Metanephros (tissue), 2 donors: Measurements from ENCODE around the gene FAM120C. TPM values are rescaled to one million over a fixed set of nuclear protein-coding genes. Genes with fewer than 3 reads are reported as not detected.

Experiments used
- small RNA-seq: library from RNA; depleted of rRNA; stranded (forward); fragments of <200 nt; gene quantifications from one replicate; pipeline ENCODE3, GENCODE V24; 2014; ENCODE audit warnings: low replicate concordance
- total RNA-seq: library from RNA; depleted of rRNA; stranded (reverse); fragments of >200 nt; gene quantifications from one replicate; pipeline ENCODE4 v1.2.3, GENCODE V29; 2014

Gene FAM120C, protein sequence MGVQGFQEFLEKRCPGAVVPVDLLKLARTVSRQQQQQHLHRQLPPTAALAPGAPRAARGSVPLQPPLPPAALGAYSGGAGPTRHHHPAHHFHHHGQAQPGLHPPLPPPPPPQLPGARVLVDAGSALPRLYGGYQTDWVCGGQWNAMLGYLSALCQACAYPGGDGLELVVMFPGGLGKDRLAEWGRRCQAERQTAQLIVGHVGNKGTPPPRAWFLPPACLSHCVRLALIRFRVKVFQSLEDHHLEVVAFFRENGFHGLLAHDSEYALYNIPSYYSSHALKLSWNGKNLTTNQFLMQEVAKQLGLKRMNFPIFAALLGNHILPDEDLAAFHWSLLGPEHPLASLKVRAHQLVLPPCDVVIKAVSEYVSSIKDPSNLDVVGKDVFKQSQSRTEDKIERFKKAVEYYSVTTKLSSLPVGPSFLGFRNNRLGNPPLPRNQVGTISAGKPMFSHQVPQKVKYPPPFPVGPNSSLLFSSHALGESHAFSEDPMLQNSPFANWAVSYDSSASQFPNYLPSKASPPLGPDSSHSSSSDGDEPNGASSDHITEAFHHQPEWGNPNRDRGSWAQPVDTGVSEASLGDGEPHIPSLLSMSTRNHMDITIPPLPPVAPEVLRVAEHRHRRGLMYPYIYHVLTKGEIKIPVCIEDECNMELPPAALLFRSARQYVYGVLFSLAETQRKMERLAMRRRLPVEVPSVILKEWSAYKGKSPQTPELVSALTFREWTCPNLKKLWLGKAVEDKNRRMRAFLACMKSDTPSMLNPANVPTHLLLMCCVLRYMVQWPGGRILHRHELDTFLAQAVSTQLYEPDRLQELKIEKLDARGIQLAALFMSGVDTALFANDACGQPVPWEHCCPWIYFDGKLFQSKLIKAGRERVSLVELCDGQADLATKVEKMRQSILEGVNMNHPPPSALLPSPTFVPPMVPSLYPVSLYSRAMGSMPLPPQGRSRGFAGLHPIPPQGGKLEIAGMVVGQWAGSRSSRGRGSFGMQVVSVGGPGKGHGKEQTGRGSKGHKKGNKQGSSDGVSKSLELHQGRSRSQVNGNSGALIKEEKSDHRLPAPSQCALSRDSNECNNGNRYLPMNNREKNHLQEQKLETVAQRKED
- 12.5 TPM for total RNA-seq

DNA sequence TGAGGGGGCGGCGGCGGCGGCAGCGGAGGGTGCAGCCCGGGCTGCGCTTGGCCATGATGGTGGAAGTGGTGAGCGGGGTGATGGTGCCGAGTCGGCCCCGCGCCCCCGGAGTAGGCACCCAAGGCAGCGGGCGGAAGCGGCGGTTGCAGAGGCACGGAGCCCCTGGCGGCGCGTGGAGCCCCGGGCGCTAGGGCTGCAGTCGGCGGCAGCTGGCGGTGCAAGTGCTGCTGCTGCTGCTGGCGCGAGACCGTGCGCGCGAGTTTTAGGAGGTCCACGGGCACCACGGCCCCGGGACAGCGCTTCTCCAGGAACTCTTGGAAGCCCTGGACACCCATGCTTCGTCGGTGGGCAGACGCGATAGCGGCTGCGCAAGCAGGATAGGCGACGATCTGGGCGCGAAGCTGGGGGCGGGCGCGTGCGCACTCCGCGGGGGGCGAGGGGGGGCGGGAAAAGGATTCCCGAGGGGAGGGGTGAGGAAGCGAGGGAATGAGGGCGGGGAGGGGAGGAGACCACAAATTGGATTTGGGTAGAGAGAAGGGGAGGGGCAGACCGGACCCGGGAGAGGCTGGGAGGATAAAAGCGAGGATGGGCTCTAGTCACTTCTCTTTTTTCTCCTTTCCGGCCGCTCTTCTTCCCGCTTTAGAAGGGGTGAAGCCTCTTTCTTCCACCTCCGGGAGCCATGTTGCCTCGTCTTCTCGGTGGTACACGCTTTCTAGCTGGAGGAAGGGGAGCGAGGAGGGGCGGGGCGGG, at the start of gene FAM120C:
TSS of gene FAM120C (minus strand) at position 391 of the 750 bp plus-strand sequence. CDS start at position 335, 56 bp downstream.

DNA sequence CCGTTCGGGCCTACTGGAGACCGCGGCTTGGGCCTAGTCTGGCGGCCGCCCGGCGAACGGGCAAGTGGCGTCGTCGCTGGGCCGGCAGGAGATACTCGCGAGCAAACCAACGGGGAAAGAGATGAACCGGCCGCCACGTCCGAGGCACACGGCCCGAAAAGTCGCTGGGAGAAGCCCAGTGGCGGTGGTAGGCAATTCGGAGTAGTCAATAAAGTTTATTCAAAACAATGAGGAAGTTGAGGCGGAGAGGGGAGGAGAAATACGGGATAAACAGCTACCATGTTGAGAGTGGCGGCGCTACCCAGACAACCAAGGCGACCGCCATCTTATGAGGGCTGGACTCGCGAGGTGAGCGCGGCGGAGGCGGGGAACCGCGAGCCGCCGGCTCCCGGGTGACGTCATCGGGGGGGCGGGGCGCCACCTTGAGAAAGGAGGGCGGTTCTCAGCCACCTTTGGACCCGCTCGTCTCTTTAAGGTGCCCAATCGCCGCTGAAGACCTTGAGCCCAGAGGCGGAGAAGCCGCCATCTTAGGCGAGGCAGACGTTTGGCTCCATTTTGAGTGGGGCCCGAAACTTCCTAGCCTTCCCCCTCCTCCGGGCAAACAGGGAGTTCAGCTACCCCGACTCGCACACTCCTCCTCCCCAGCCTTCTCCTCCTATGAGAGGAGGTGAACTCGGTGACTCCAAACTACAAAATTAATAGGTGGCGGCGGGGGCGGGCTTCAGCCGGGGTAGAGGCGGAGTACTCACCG, 138.8 kb downstream of the FAM120C start, which contains the start of gene PHF8:
TSS of gene PHF8 (minus strand) at position 348 of the 751 bp plus-strand sequence. CDS start 1,745 bp downstream, outside the sequence.

Small RNAs within 50 kb of the gene (small RNA-seq; reads per million reads assigned to genes)
- not detected for gene AL589872.1

Other genes starting within 250 kb of the FAM120C start
- gene PHF8, start 138.8 kb downstream of the FAM120C start, total RNA-seq, result 39.3 TPM
- 6.3 TPM for gene WNK3, start 174.8 kb upstream of the FAM120C start, total RNA-seq